Adrenal gland (tissue), 12 donors: Measurements from ENCODE around the gene HDAC4. TPM values are rescaled to one million over a fixed set of nuclear protein-coding genes. Genes with fewer than 3 reads are reported as not detected.

Source experiments
- DNase-seq, 7 donors: peaks; one replicate each; pipeline ENCODE4 v3.0.0-alpha.2; 2019 to 2020
- H3K27ac ChIP-seq, 5 donors: fragments of 200-600 bp; sonication (generic) in 4 of 5; 1 replicate in 3 of 5; 2 replicates in 2 of 5; pipeline versions ENCODE4 v1.5.1 to v1.8.0; 2016 to 2020; ENCODE audit warnings: mild to moderate bottlenecking in 1 of 5
- H3K27me3 ChIP-seq: fragments of 200-600 bp; 2 replicates; pipeline ENCODE4 v1.8.0; 2021
- H3K36me3 ChIP-seq, 2 donors: fragments of 200-600 bp; replicated peaks in 1 of 2; 1 replicate in 1 of 2; 2 replicates in 1 of 2; pipeline versions ENCODE4 v1.5.1 to v1.8.0; 2018 to 2022
- H3K4me1 ChIP-seq, 2 donors: fragments of 200-600 bp; replicated peaks in 1 of 2; 1 replicate in 1 of 2; 2 replicates in 1 of 2; pipeline versions ENCODE4 v1.5.1 to v1.8.0; 2018 to 2021
- H3K4me3 ChIP-seq, 4 donors: fragments of 200-600 bp; sonication (generic) in 3 of 4; one replicate each; pipeline ENCODE4 v1.5.1; 2016 to 2018
- H3K9me3 ChIP-seq, 3 donors: fragments of 200-600 bp; sonication (generic) in 1 of 3; replicated peaks in 1 of 3; 1 replicate in 2 of 3; 2 replicates in 1 of 3; pipeline versions ENCODE4 v1.5.1 to v1.8.0; 2016 to 2021
- POLR2A ChIP-seq, 2 donors: fragments of 450-650 bp; IDR thresholded peaks; one replicate each; pipeline ENCODE4 v1.6.1; 2017; ENCODE audit warnings: antibody characterized with exemption in 2 of 2, mild to moderate bottlenecking in 2 of 2, moderate library complexity in 1 of 2
- WGBS, 4 donors: extraction: QIAGEN DNeasy Blood & Tissue Kit in 2 of 4; methylation state at CpG; one replicate each; pipeline versions ENCODE4 v1.1.5 to v1.1.7; 2013 to 2017; 5-methylcytosine and 5-hydroxymethylcytosine counted together
- intact Hi-C, 2 donors: fragments of 100-400 bp; cut with DNase I; formaldehyde crosslinking; loops; one replicate each; pipeline versions ENCODE4 v1.14.1 to v1.15.0; 2022 to 2023
- polyA plus RNA-seq, 3 donors: library from polyadenylated mRNA; stranded (reverse); fragments of 200-250 nt in 2 of 3; fragments of 350-450 nt in 1 of 3; fragmentation: Illumina TruSeq in 1 of 3; extraction: RNeasy Lipid Tissue Mini Kit (QIAGEN cat#74804) in 1 of 3; gene quantifications; one replicate each; pipeline ENCODE4 v1.2.3, GENCODE V29; 2013 to 2014
- total RNA-seq, 9 donors: library from RNA; depleted of rRNA in 4 of 9; stranded (reverse); fragments of >200 nt in 4 of 9; fragments of 120-200 nt in 1 of 9; fragmentation: NEBNext Ultra II Directional in 1 of 9; extraction: Animal tissue kit (Norgen Biotek cat#: 25700) in 1 of 9; gene quantifications; one replicate each; pipeline versions ENCODE4 v1.1.0 to v1.2.4, GENCODE V29; 2013 to 2023
- TF ChIP-seq, protein P1 (sequence below), 6 experiments: fragments of 450-650 bp in 4 of 6; fragments of 200-600 bp in 2 of 6; sonication (generic) in 1 of 6; IDR thresholded peaks; 1 replicate in 5 of 6; 2 replicates in 1 of 6; pipeline versions ENCODE4 v1.5.1 to v1.8.0; 2016 to 2021; ENCODE audit warnings: antibody characterized with exemption in 6 of 6, mild to moderate bottlenecking in 2 of 6, moderate library complexity in 1 of 6
- donor health status: healthy with polysubstance abuse.
- donor health status: Bipolar disorder and iron deficiency.
- donor health status: DM: yes; HTN: yes; CAD: no.
- donor health status: DM: no; HTN: no; CAD: no.
- donor health status: DM: no; HTN: no; CAD: no.
- donor health status: DM: yes; HTN: yes; CAD: no.

HDAC4 gene
- total and polyA plus RNA-seq, 12 donors = 8.3 to 88.9 (median 28.7) TPM

DNA sequence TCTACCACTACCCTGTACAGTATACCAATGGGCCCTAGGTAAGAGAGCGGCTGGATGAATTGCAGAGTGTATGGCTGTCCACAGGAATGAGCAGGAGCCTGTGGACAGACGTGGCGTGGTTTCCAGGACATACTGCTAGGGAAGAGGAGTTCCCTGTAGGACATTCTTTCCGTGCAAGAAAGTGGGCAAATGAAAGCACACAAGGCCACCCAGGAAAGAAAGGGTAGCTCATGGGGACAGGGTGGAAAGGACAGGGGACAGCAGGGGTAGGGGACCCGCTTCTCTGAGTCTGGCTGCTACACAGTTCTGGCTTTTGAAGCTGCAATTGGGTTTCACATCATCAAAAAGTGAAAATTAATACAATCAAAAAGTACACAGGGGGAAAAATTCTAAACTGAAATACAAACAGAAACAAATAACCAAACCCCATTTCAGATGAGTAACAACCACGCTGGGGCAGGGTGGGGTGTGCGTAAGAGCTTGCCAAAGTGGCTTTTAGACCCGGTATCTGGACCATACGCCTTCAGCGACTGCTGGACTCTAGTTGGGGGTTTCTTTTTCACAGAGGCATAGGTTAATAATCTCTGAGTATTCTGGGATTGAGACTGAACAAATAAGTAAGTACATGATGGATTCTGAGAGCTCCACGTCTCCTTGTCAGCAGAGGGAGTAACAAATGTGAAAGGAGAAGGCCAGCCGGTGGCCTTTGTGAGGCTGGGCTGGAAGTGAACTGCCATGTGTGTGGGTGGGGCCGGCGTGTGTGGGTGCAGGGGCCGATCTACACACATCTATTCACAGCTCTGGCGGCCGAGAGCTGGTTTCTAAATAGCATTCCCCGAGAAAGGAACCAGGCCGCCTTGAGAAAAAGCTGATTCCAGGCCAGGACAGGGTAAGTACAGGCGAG, 84.0 kb downstream of the HDAC4 start:
- Histone ChIP-seq H3K27me3 (no peaks in the 10 kb centered on the region), H3K4me3 (peak overlapping the region in 1 of 4 donors; percentile 34), H3K4me1 (peaks cover 33 to 43% of the 10 kb centered on the region in 2 donors), H3K9me3 (no peaks in the 10 kb centered on the region), H3K36me3 (no peaks in the 10 kb centered on the region), H3K27ac (peak overlapping the region in 4 of 5 donors; percentile 13 to 75 (median 72))
- peak in 1 of 2 donors; percentile 52 for TF ChIP-seq POLR2A (IDR thresholded peaks at IDR 0.05)
- TF ChIP-seq, protein P1, sequence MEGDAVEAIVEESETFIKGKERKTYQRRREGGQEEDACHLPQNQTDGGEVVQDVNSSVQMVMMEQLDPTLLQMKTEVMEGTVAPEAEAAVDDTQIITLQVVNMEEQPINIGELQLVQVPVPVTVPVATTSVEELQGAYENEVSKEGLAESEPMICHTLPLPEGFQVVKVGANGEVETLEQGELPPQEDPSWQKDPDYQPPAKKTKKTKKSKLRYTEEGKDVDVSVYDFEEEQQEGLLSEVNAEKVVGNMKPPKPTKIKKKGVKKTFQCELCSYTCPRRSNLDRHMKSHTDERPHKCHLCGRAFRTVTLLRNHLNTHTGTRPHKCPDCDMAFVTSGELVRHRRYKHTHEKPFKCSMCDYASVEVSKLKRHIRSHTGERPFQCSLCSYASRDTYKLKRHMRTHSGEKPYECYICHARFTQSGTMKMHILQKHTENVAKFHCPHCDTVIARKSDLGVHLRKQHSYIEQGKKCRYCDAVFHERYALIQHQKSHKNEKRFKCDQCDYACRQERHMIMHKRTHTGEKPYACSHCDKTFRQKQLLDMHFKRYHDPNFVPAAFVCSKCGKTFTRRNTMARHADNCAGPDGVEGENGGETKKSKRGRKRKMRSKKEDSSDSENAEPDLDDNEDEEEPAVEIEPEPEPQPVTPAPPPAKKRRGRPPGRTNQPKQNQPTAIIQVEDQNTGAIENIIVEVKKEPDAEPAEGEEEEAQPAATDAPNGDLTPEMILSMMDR (IDR thresholded peaks at IDR 0.05) = no peak
- DNase-seq = peak; percentile 63 to 89 (median 80)
- intact Hi-C loops = loop anchor here in 1 of 2 donors (10.0 kb wide), 1 partner anchor 78 kb away; no protein-coding TSS in a partner anchor
- 37 to 46% (median 40%) methylated on average over 20 of the region's 20 CpGs for WGBS, 4 donors

DNA sequence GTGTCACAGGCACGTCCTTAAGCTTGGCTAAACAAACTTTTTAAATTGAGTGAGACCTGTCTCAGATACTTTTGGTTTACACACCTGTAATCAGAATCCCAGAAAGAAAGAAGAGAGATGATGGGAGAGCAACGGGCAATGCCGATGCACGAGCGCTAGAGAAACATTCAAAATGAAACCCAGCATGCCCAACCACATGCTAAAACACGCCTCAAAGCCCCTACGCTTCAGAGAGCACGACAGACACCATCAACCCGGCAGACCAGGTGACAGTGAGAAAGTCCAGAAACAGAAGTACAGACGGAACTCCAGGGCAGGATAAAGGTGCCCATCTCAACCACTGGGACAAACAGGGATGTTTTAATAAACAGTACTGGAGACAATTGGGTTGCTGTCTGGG, 85.5 kb downstream of the HDAC4 start:
- Histone ChIP-seq H3K27ac (no peak overlapping the region), H3K9me3 (no peaks in the 10 kb centered on the region), H3K4me1 (peaks cover 33 to 58% of the 10 kb centered on the region in 2 donors), H3K27me3 (no peaks in the 10 kb centered on the region), H3K4me3 (no peak overlapping the region), H3K36me3 (no peaks in the 10 kb centered on the region)
- intact Hi-C loops = loop anchor here in 1 of 2 donors (10.0 kb wide), 1 partner anchor 79 kb away; no protein-coding TSS in a partner anchor
- 91 to 95% (median 93%) methylated on average over 10 of the region's 10 CpGs for WGBS, 4 donors
- peak in 4 of 7 donors; percentile 10 to 46 (median 13) for DNase-seq
- no peak for TF ChIP-seq POLR2A (IDR thresholded peaks at IDR 0.05)
- TF ChIP-seq, protein P1 (IDR thresholded peaks at IDR 0.05) = no peak

DNA sequence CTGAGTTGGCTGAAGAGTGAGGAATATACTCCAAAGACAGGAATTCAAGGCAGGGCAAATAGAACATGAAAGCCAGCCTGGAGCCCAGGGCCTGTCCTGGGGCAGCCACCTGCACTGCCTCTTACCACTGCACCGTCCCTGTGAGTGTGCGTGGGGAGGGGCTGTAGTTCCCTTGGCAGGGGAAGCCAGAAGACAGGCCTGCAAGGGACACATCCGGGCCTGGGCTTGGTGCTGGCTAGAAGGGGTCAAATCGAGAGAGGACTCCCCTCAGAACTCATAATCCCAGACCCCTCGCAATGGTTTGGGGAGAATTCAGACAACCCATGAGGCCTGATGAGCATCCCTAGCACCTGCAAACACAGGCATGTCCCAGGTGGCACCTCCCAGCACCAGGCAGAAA, 87.0 kb downstream of the HDAC4 start:
- Histone ChIP-seq H3K27ac (no peak overlapping the region), H3K27me3 (no peaks in the 10 kb centered on the region), H3K36me3 (no peaks in the 10 kb centered on the region), H3K4me1 (peaks cover 34 to 61% of the 10 kb centered on the region in 2 donors), H3K4me3 (no peak overlapping the region), H3K9me3 (no peaks in the 10 kb centered on the region)
- 93 to 100% (median 99%) methylated on average over 1 to 5 of the region's 5 CpGs for WGBS, 4 donors
- intact Hi-C loops = loop anchor here in 1 of 2 donors (10.0 kb wide), 1 partner anchor 81 kb away; no protein-coding TSS in a partner anchor
- DNase-seq = peak in 5 of 7 donors; percentile 7 to 46 (median 15)
- TF ChIP-seq, protein P1 (IDR thresholded peaks at IDR 0.05) = no peak
- no peak for TF ChIP-seq POLR2A (IDR thresholded peaks at IDR 0.05)
